NCI-H345 (cell line): ENCODE measurements around the gene FRAT1.

Experiments used
- DNase-seq: peaks from one replicate; lab custom pipeline; 2025; lab: John Stamatoyannopoulos, UW

FRAT1 gene

GRCh38 chr10:97307866-97308780, 10.9 kb upstream of the FRAT1 start:
- no peak for DNase-seq

GRCh38 chr10:97311111-97311626, 7.9 kb upstream of the FRAT1 start:
- no peak for DNase-seq

- DNase-seq, result no peak
Observed at GRCh38 chr10:97312897-97313296, 6.2 kb upstream of the FRAT1 start.

- no peak for DNase-seq
Observed at GRCh38 chr10:97314671-97315070, 4.4 kb upstream of the FRAT1 start.

GRCh38 chr10:97319671-97320479, 804 bp downstream of the FRAT1 start:
- no peak for DNase-seq

GRCh38 chr10:97320480-97321031, 1.5 kb downstream of the FRAT1 start:
- DNase-seq, result no peak

GRCh38 chr10:97321032-97321803, 2.1 kb downstream of the FRAT1 start:
- peak; percentile 66 for DNase-seq

GRCh38 chr10:97321804-97322190, 2.7 kb downstream of the FRAT1 start:
- peak; percentile 32 for DNase-seq

GRCh38 chr10:97323501-97323900, 4.4 kb downstream of the FRAT1 start:
- DNase-seq, result no peak

- no peak for DNase-seq
Observed at GRCh38 chr10:97325754-97326153, 6.7 kb downstream of the FRAT1 start.

- peak; percentile 43 for DNase-seq
Observed at GRCh38 chr10:97327348-97328294, 8.6 kb downstream of the FRAT1 start.

GRCh38 chr10:97328646-97329453, 9.8 kb downstream of the FRAT1 start:
- DNase-seq, result peak; percentile 37

GRCh38 chr10:97329766-97330165, 10.7 kb downstream of the FRAT1 start:
- no peak for DNase-seq

GRCh38 chr10:97331153-97331703, 12.2 kb downstream of the FRAT1 start:
- no peak for DNase-seq

GRCh38 chr10:97332591-97333350, 13.7 kb downstream of the FRAT1 start:
- no peak for DNase-seq

GRCh38 chr10:97333351-97333600, 14.2 kb downstream of the FRAT1 start:
- DNase-seq, result no peak

GRCh38 chr10:97333601-97334369, 14.7 kb downstream of the FRAT1 start:
- DNase-seq, result no peak
